ENCODE results near the gene STAT6.

The STAT6 gene

GRCh38 chr12:57096748-57097553, 14.2 kb downstream of the STAT6 start:
- Histone ChIP-seq H3K9ac (ENCODE audit: low read depth, low read length, poor library complexity, severe bottlenecking) (peak overlapping the region; percentile 34), H3K4me2 (ENCODE audit: low read depth, low read length, poor library complexity, severe bottlenecking) (no peak overlapping the region), H3K4me1 (ENCODE audit: insufficient read depth, low read length, poor library complexity, severe bottlenecking) (peaks cover 8% of the 10 kb centered on the region), H3K79me2 (ENCODE audit: insufficient read depth, low read length) (peaks cover 4% of the 10 kb centered on the region; the same call in 1 of the 2 replicates), H3K9me3 (ENCODE audit: insufficient read depth, low read depth, low read length) (no peaks in the 10 kb centered on the region), H3K4me3 (ENCODE audit: low read length, poor library complexity, severe bottlenecking) (no peak overlapping the region), H2AFZ (ENCODE audit: low read length) (no peak overlapping the region), H3K9me2 (replicated peaks; ENCODE audit: low read depth, low read length) (no peaks in the 10 kb centered on the region), H4K20me1 (ENCODE audit: insufficient read depth, low read length, poor library complexity, severe bottlenecking) (peaks cover 6% of the 10 kb centered on the region), H3K27me3 (ENCODE audit: insufficient read depth, low read length, poor library complexity, severe bottlenecking) (no peaks in the 10 kb centered on the region), H3K36me3 (ENCODE audit: insufficient read depth, low read length) (peaks cover 5% of the 10 kb centered on the region; the same call in 1 of the 2 replicates), H3F3A (ENCODE audit: low read depth) (peaks cover 2% of the 10 kb centered on the region; the same call in 1 of the 2 replicates)
- no peak for TF ChIP-seq CTCF (conservative IDR thresholded peaks at IDR 0.05; ENCODE audit: low read length)
- no peak for TF ChIP-seq EZH2phosphoT487 (IDR thresholded peaks at IDR 0.05; ENCODE audit: borderline replicate concordance)

GRCh38 chr12:57096099-57096572, 15.0 kb downstream of the STAT6 start:
- no peaks in the 10 kb centered on the region for H3K9me2 ChIP-seq (replicated peaks; ENCODE audit: low read depth, low read length)
- H3F3A ChIP-seq (ENCODE audit: low read depth): peaks cover 3% of the 10 kb centered on the region; the same call in 1 of the 2 replicates
- no peak overlapping the region for H3K4me2 ChIP-seq (ENCODE audit: low read depth, low read length, poor library complexity, severe bottlenecking)
- TF ChIP-seq CTCF (conservative IDR thresholded peaks at IDR 0.05; ENCODE audit: low read length) (no peak), EZH2phosphoT487 (IDR thresholded peaks at IDR 0.05; ENCODE audit: borderline replicate concordance) (no peak)
- peaks cover 9% of the 10 kb centered on the region for H4K20me1 ChIP-seq (ENCODE audit: insufficient read depth, low read length, poor library complexity, severe bottlenecking)
- H3K9ac ChIP-seq (ENCODE audit: low read depth, low read length, poor library complexity, severe bottlenecking): peak overlapping the region; percentile 34
- peaks cover 8% of the 10 kb centered on the region for H3K4me1 ChIP-seq (ENCODE audit: insufficient read depth, low read length, poor library complexity, severe bottlenecking)
- H3K27me3 ChIP-seq (ENCODE audit: insufficient read depth, low read length, poor library complexity, severe bottlenecking): no peaks in the 10 kb centered on the region
- no peak overlapping the region for H3K4me3 ChIP-seq (ENCODE audit: low read length, poor library complexity, severe bottlenecking)
- no peaks in the 10 kb centered on the region for H3K9me3 ChIP-seq (ENCODE audit: insufficient read depth, low read depth, low read length)
- peaks cover 5% of the 10 kb centered on the region; the same call in 1 of the 2 replicates for H3K36me3 ChIP-seq (ENCODE audit: insufficient read depth, low read length)
- no peak overlapping the region for H2AFZ ChIP-seq (ENCODE audit: low read length)
- peaks cover 7% of the 10 kb centered on the region; the same call in 1 of the 2 replicates for H3K79me2 ChIP-seq (ENCODE audit: insufficient read depth, low read length)

- no peak for TF ChIP-seq CTCF (conservative IDR thresholded peaks at IDR 0.05; ENCODE audit: low read length)
- TF ChIP-seq EZH2phosphoT487 (IDR thresholded peaks at IDR 0.05; ENCODE audit: borderline replicate concordance): no peak
- Histone ChIP-seq H3K4me1 (ENCODE audit: insufficient read depth, low read length, poor library complexity, severe bottlenecking) (peaks cover 13% of the 10 kb centered on the region), H3K9me3 (ENCODE audit: insufficient read depth, low read depth, low read length) (no peaks in the 10 kb centered on the region), H3K79me2 (ENCODE audit: insufficient read depth, low read length) (peaks cover 14% of the 10 kb centered on the region), H3K27me3 (ENCODE audit: insufficient read depth, low read length, poor library complexity, severe bottlenecking) (no peaks in the 10 kb centered on the region), H3K9ac (ENCODE audit: low read depth, low read length, poor library complexity, severe bottlenecking) (peak overlapping the region; percentile 34), H3K4me3 (ENCODE audit: low read length, poor library complexity, severe bottlenecking) (no peak overlapping the region), H4K20me1 (ENCODE audit: insufficient read depth, low read length, poor library complexity, severe bottlenecking) (peaks cover 10% of the 10 kb centered on the region), H3K9me2 (replicated peaks; ENCODE audit: low read depth, low read length) (no peaks in the 10 kb centered on the region), H3F3A (ENCODE audit: low read depth) (peaks cover 3% of the 10 kb centered on the region; the same call in 1 of the 2 replicates), H2AFZ (ENCODE audit: low read length) (no peak overlapping the region), H3K4me2 (ENCODE audit: low read depth, low read length, poor library complexity, severe bottlenecking) (no peak overlapping the region), H3K36me3 (ENCODE audit: insufficient read depth, low read length) (peaks cover 5% of the 10 kb centered on the region; the same call in 1 of the 2 replicates)
Observed at GRCh38 chr12:57095440-57095839, 15.7 kb downstream of the STAT6 start.
